ENCODE results near the gene SAMD4A.

Gene SAMD4A

DNA sequence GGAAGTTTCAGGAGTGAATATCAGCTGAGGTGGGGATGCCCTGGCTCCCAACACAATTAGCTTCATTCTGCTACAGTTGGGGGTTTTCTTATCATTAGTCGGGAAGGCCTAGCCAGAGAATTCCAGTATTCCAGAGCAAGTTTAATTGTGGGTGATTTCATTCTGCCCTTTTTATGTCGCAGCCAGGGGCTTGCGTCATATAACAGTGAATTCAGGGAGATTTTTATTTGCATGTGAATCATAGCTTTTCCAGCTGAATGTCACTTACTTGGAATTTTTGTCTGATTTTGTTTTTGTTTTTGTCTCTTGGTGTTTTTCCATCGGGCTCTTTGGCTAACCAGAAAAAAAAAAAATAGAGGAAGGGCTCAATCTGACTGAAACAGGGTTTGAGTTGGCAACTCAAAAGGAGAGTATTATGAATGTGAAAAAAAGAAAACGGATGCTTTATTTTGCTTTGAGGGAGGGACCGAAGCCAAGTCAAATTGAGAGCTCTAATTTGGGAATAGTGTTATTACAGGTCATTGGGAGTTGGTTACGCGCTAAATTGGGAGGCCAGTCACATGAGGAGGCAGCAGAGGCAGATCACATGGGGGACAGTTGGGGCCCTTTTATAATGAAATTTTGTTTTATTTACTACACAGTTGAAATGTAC is 119.4 kb downstream of the SAMD4A start:
- no peak for FAIRE-seq

DNA sequence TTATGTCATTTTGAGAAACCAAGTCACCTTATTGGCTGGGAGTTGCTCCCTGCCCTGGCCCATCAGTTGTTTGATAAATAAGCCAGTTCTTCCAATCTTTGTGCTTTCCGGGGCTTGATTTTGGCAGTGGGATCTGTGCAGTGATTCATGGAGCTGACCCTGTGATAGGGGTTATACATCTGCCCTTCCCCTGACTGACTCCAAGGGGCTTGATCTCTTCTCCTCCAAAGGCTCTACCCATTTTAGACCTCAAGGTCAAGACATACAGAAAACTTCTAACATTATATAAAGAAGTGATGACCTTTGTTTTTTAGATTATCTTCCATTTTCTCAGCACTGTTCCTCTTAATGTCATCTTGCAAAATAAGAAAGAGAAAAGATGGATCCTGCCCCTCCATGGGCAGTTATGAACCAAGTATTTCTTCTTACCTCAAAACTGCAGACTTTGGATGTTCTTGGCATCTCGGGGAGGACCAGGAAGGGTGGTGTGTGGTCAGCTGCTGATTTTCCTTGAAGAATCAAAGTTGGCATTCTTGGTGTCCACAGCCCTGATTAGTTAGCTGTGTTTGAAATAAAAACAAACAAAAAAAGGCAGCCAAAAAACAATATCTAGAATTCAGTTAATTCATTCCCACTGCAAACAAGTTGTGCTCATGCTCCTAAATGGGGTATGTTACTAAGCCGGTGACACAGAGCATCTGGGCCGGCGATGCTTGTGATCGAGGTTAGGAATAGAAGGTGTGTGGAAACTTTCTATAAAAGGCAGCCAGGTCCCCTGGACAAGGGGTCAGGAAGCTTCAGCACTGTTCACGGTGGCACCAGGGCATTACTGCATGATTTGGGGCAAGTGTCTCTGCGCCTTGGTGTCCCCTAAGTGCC is 120.2 kb downstream of the SAMD4A start:
- no peak for FAIRE-seq

DNA sequence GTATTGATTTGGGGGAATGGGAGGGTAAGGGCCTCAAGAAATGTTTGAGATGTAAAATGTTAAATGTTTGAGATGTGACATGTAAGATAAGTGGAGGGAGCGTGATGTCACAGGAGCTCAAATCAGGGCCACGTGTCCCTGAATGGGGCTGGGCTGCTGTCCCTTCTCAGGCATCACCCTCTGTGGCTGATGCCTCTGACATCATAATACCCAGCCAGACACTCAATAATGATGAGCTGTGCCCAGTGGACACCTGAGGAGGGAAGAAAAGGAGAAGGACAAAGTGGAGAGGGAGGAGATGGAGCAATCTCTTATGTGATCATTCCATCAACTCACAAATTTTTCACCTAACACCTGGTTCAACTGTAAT is 120.8 kb downstream of the SAMD4A start:
- no peak for FAIRE-seq

DNA sequence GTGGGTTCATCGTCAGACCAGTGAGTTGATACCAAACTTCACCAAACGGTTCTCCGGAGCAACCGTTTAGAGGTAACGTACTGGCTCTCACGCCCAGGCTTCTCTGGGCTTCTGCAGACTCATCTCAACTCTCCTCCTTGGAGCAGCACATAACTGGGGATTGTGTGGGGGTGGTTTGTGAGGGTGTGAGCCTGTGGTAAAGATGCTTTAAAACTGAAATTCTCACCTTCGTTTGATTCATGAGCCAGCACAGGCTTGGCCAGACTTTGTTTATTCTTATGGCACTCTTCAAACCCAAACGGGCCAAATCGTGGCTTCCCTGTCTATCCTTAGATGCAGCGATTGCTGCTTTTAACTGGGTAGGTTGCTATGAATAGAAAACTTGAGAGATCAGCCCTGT is 121.3 kb downstream of the SAMD4A start:
- no peak for FAIRE-seq

DNA sequence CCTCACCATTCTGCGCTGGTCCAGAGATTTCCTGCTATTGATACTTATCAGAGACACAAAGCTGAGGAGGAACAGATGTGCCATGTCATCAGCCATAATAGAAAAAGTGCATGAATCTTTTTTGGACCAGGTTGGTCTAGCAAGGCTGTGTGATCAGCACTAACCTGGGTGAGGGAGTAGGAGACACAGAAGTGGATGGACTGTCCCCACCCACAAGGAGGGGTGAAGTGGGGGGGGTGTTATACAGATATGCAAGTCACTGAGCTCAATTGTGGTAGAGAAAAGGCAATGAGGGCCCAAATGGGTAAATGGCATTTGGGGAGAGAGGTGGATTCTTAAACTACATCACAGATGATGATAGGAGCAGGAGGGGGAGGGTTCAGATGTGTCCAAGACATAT is 123.0 kb downstream of the SAMD4A start:
- FAIRE-seq: no peak

DNA sequence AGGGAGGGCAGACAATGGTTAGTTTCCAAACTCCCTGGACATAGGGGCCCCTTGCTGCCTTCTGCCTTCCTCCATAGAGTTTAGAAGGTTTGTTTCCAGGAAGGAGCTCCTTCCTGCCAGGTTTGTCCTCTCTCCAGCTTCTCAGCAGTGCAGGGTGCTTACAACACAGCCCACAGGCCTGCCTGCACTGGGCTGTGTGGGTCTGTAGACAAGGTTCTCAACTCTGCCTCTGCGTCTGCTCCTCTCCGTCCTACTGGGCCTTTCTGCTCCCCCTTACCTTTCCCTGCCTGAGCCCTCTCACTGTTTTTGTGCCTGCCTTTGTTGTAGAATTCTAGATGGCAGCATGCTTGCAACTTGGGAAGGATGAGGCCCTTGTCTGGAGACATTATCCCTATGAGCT is 124.0 kb downstream of the SAMD4A start:
- no peak for FAIRE-seq

DNA sequence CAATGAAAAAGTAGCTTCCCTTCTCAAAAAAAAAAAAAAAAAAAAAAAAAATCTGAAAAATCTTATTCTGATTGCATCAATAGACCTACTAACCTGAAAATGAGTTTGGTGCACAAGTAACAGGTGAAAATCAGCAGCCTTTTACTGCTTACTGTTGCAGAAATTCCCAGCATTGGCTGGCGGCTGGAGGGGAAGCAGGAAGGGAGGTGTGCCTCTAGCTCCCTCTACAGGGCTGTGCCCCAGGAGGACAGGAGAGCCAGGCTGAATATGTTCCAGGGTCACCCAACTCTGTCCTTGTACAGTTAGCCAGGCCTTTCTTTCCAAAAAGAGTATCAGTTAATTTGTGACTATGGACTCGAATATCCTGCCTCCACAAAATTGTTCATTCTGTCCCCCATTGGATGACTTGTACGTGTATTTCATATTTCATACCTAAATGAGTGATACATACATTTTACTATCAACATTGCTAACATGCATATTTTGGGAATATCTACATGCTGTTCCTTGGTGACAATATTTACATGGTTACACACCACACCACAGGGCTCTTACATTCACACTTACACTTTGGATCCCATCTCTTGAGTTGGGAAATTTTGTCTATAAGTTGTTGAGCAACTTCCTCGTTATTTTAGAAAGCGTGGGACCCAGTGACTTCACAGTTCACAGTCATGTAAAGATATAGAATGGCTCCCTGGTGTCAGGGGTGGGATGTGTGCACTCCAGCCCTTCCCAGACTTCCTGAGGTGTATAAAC is 124.8 kb downstream of the SAMD4A start:
- no peak for FAIRE-seq

DNA sequence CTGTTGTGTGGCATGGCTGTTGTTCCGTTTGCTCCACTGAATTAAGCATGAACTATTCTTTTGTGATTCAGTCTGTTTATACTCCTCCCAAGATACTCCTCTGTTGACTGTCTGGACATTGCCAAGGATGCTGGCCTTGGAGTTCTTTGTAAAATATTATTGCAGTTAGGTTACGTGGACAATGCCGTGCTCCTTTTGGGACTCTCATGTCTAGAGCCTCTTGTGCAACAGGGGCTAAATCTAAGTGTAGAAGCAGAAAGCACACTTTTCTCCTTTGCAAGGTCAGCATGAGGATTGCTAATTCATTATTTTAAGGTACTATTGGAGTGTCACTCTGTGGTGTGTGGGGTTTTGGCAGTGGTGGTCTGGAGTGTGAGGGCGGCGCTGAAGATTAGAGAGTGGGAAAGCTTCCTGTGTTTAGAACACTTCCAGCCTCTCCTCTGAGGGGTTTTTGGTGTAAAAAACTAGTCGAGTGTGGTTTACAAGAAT is 125.4 kb downstream of the SAMD4A start:
- no peak for FAIRE-seq

DNA sequence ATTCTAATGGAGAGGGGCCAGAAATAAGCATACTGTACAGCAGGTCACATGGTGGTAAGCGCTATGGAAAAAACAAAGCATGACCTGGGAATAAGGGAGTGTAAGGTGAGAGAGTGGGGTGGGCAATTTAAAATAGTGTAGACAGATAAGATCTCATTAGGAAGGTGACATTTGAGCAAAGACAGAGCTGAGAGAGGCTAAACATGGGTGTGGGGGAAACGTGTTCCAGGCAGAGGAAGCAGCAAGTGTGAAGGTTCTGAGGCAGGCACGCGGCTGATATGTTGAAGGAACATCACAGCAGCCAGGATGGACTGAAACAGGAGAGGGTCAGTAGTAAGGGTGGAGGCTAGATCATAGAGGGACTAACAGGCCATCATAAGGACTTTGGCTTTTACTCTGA is 126.8 kb downstream of the SAMD4A start:
- no peak for FAIRE-seq

DNA sequence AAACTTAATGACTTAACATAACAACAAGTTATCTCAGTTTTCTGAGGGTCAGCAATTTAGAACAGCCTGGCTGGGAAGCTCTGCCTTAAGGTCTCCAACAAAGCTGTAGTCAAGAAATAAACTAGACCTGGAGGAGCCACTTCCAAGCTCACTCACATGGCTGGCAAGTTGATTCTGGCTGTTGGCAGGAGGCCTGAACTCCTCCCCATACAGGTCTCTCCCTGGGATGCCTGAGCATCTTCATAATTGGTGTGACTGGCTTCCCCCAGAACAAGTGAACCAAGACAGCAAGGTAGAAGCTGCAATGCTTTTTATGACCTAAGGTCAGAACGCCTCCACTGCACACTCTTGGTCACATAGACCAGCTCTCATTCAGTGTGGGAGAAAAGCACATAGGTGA is 128.3 kb downstream of the SAMD4A start:
- no peak for FAIRE-seq

DNA sequence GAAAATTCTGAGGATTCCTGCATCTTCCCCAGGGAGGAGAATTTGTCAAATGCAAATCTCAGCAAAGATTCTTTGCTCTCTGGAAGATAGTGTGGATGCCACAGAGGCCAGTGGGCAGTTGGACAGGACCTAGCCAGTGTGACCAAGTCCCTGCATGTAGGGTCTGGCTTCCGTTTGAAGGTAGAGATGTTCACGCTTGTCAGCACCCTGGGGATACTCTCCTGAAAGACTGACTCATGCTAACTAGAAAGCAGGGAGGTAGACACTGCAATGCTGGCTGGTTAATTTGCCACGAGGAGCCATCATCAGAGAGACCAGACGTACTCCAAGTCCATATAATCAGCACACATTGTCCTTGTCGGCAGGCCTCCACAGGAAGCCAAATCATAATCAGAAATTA is 130.1 kb downstream of the SAMD4A start:
- FAIRE-seq: no peak

DNA sequence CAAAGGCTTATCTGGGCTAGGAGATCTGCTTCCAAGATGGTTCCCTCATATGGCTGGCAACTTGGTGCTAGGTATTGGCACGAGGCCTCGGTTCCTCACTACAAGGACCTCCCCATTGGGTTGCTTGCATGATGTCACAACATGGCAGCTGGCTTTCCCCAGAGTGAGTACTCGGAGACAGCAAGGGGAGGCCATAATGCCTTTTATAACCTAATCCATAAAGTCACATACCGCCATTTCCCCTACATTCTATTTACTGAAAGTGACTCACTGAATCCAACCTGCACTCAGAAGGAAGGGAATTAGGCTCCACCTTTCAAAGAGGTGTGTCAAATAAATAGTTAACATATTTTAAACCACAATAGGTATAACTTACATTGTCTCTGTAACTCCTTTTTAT is 130.9 kb downstream of the SAMD4A start:
- FAIRE-seq: no peak

DNA sequence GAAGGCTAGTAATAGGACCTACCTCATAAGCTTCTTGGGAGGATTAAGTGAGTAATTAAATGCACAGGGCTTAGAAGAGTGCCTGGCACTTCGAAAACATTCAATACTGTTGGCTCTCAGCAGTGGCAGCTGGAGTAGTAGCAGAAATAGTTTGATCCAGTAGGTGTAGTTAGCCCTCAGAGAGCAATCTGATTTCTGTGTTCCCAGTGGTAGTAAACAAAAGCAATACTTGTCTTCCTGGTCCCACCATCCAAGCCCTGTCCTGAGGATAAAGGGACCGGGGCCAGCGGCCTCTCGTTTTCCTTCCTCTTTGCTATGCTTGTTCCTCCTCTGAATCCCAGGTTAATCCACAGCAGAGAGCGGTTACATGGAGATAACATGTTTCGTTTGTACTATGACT is 131.6 kb downstream of the SAMD4A start:
- no peak for FAIRE-seq

DNA sequence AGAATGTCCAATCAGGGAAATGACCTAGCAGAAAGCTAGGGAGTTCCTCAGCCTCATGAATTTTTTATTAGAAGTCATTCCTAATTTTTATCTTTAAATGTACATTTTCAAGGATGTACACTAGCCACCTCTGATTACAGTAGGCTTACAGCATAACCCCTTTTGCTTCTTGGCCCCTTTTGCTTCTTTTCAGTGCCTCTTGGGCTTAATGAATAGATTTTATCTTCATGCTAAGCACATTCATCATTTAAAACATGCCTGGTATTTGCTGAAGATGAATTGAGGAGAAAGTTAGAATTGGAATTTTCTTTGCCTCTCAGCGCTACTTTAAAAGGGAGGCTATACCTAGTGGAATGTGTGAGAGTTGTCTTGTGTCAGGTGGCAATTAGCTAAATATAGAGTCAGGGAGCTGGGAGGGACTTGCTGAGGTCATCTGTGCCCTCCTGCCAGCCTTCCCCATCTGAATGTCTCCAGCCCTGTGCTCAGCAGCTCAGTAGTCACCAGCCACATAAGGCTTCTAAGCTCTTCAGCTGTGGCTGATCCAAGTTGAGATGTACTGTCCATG is 132.1 kb downstream of the SAMD4A start:
- FAIRE-seq: no peak

DNA sequence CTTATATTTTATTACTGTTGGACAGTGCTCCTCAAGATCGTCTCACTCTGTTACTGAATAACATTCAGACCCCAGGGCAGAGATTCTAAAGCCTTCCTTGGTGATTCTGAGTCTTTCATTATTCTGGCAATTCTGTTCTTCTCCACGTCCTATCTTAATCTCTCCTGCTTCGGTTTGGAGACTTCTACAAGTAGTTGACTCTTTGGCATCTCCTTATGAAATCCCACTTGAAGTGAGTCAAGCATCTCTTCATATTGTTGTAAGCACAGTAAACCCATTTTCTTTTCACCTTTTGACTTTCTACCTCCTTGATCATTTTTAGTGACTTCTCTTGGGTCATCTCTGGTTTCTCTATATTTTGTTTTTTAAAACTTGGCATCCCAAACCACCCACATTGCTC is 132.8 kb downstream of the SAMD4A start:
- no peak for FAIRE-seq

DNA sequence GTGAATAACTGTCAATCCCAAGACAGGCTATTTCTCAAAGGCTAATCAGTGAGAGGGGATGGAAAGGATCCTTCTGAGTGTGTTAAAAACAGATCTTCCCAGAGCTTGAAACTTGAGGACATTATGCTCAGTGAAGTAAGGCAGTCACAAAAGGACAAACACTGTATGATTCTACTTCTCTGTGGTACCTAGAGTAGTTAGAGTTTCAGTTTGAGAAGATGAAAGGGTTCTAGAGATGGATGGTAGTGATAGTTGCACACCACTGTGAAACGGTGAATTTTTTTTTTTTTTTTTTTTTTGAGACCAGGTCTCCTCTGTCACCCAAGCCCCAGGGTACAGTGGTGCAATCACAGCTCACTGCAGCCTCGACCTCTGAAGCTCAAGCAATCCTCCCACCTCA is 133.8 kb downstream of the SAMD4A start:
- FAIRE-seq: no peak

DNA sequence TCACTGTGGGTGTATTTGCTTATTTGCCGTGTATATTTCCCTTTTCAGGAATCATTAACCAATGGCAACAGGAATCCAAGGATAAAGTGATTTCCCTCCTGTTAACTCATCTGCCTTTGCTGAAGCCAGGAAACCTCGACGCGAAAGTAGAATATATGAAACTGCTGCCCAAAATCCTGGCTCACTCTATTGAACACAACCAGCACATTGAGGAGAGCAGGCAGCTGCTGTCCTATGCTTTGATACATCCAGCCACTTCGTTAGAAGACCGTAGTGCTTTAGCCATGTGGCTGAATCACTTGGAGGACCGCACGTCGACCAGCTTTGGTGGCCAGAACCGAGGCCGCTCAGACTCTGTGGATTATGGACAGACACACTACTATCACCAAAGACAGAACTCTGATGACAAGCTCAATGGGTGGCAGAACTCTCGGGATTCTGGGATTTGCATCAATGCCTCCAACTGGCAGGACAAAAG is 135.1 kb downstream of the SAMD4A start:
- no peak for FAIRE-seq

DNA sequence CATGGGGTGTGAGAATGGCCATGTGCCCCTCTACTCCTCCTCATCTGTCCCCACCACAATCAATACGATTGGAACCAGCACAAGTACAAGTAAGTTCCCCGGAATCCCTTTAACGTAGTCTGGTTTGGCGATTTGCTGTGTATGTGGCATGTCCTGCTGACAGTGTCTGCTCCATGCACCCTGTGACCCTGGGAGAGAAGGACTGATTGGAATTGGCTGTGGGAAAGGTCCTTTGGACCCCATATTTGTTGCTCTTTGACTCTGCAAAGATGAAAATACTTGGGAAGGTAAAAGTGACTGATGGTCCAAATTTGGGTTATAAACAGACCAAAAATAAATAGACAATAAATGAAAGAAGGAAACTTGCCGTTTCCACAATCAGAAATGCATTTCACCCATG is 135.6 kb downstream of the SAMD4A start:
- FAIRE-seq: no peak

DNA sequence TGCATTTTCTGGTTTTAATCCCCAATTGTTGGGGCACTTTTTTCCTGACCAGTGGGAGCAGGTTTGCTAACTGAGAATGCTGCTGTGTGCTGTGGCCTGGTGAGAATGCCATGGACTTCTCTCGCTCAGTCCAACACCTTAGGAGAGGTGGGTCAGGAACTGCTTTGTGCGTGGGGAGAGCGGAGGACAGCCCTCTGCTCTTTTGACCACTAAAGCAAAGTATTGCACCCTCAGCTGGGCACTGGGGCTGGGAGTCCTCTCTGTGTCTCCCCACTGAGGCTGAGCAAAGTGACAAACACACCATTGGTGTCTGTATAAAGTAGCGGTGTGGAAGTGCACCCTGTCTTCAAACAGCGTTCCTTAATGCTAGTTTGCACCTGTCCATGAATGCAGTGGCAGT is 136.2 kb downstream of the SAMD4A start:
- no peak for FAIRE-seq

DNA sequence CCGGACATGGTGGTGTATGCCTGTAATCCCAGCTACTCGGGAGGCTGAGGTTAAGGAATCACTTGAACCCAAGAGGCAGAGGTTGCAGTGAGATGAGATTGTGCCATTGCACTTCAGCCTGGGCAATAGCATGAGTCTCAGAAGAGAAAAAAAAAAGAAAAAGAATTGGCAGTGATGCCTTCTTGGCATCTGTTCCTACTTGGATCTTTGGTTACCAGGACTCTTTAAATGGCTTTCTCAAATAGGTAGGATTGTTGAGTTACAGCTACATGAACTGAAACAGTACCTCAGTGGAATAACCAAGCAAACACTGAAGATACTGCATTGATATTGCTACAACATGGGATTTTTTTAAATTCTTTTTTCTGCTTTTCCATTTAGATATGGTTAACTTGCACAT is 136.8 kb downstream of the SAMD4A start:
- no peak for FAIRE-seq

DNA sequence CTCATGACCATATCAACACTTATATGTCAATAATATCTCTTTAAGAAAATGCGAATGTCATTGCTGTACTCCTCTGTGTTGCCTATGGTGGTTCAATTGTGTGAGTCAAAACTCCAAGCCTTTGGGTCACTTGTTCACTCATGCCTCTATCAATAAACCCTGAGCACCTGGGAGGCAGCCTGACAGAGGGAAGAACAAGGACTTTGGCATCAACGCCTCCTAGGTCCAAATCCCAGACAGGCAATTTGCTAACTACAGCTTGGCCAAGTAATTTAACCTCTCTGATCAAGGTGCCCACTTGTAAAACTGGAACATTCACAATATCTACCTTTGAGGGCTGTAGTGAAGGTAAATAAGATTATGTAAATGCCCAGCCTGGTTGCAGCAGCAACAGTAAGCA is 137.8 kb downstream of the SAMD4A start:
- FAIRE-seq: no peak

DNA sequence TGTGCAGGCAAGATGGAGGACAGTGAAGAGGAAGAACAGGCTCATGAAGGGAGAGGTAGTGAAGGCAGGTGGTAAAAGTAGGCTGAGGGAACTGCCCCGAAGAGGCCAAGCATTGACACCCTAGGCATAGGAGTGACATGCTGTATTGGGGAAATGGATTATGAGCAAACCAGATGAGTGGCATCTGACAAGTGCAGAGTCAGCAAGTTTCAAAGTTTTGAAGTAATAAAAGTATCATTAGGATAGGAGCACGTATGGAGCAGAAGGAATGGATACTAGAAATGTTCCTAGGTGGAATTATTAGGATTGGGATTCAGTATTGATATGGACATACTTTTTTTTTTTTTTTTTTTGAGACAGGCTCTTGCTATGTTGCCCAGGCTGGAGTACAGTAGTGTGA is 139.8 kb downstream of the SAMD4A start:
- FAIRE-seq: no peak

DNA sequence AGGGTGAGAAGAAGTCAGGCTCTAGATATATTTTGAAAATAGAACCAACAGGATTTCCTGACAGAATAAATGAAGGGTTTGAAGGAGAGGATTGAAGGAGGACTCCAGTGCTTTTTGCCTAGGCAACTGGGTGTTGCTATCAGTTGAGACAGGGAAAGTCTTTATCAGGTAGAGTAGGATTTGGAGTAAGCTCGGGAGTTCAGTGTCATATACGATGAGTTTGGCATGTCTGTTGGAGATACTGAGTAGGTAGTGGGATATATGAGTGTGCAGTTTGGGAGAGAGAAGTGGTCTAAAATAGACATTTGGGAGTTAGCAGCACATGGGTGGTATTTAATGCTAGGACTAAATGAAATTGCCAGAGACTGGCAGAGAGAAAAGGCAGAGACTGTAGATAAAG is 141.2 kb downstream of the SAMD4A start:
- no peak for FAIRE-seq
